K562 (cell line): ENCODE data around the gene RASSF6. TPM values are rescaled to one million over a fixed set of nuclear protein-coding genes. Genes with fewer than 3 reads are reported as not detected.

Experiments used
- ATAC-seq: fragments of 200-7000 bp; cut with Tn5 transposase; 3 replicates; pipeline ENCODE4 v1.9.1; 2020; ENCODE audit warnings: moderate library complexity
- BruUV-seq: library from RNA; stranded (reverse); fragments of 400-500 nt; replicated peaks from 2 replicates; lab custom pipeline; 2021; lab: Mats Ljungman, UMichigan
- CTCF ChIA-PET: fragments of 300-600 bp; formaldehyde crosslinking; extraction: SDS; loops from one replicate; lab custom pipeline; 2021; ENCODE audit warnings: low intra/inter-chr PET ratio; lab: Yijun Ruan, JAX
- POLR2A ChIA-PET: fragments of 300-600, 350-650 bp; sonication (Branson Sonifier 250); formaldehyde crosslinking; extraction: SDS; loops from one replicate; lab custom pipeline; 2021; ENCODE audit warnings: antibody characterized with exemption, inconsistent platforms; lab: Yijun Ruan, JAX
- DNase-seq, 4 experiments: peaks; one replicate each; pipeline versions ENCODE4 v3.0.0 to v3.0.0-alpha.2; 2011 to 2018; ENCODE audit warnings: low spot score in 3 of 4, mixed read lengths in 3 of 4; ENCODE audit errors: extremely low read depth in 1 of 4
- FAIRE-seq: peaks from 2 replicates; lab custom pipeline; 2011; peaks lifted over from hg19 to GRCh38; lab: Jason Lieb, UNC
- H2AFZ ChIP-seq: 2 replicates; pipeline ENCODE4 v1.6.0; 2011; ENCODE audit warnings: low read depth, low read length, control low read depth, inconsistent platforms
- H3K27ac ChIP-seq: fragments of 200-600 bp; 3 replicates; pipeline ENCODE4 v1.8.0; 2011; ENCODE audit warnings: low read depth, mild to moderate bottlenecking, control low read depth, inconsistent platforms, low read length, moderate library complexity, mixed read lengths; ENCODE audit errors: extremely low read depth
- H3K27me3 ChIP-seq, 2 experiments: fragments of 300-600 bp in 1 of 2; 2 replicates in 1 of 2; 3 replicates in 1 of 2; pipeline versions ENCODE4 v1.6.0 to v1.8.0; 2011; ENCODE audit warnings: inconsistent platforms in 2 of 2, low read length in 2 of 2, mild to moderate bottlenecking in 1 of 2, mixed read lengths in 1 of 2, moderate library complexity in 1 of 2; ENCODE audit not compliant: control insufficient read depth in 2 of 2, insufficient read depth in 2 of 2
- H3K36me3 ChIP-seq: fragments of 300-600 bp; 3 replicates; pipeline ENCODE4 v1.8.0; 2011; ENCODE audit warnings: mild to moderate bottlenecking, low read length, inconsistent platforms; ENCODE audit not compliant: control insufficient read depth, insufficient read depth
- H3K4me1 ChIP-seq, 2 experiments: fragments of 200-600 bp in 1 of 2; replicated peaks in 1 of 2; 2 replicates in 1 of 2; 3 replicates in 1 of 2; pipeline versions ENCODE4 v1.5.1 to v1.8.0; 2011; ENCODE audit warnings: inconsistent platforms in 2 of 2, low read length in 2 of 2, mild to moderate bottlenecking in 1 of 2, mixed read lengths in 1 of 2, moderate library complexity in 1 of 2; ENCODE audit not compliant: control insufficient read depth in 2 of 2, insufficient read depth in 2 of 2
- H3K4me2 ChIP-seq: 2 replicates; pipeline ENCODE4 v1.6.1; 2011; ENCODE audit warnings: low read length, control low read depth, inconsistent platforms, mixed read lengths; ENCODE audit not compliant: insufficient read depth
- H3K4me3 ChIP-seq: fragments of 200-600 bp; sonication (generic), shearing (Covaris generic); 2 replicates; pipeline ENCODE4 v1.5.1; 2016; ENCODE audit warnings: control low read depth, inconsistent platforms
- H3K79me2 ChIP-seq: fragments of 200-600 bp; 3 replicates; pipeline ENCODE4 v1.8.0; 2011; ENCODE audit warnings: low read length, inconsistent platforms; ENCODE audit not compliant: control insufficient read depth, insufficient read depth
- H3K9ac ChIP-seq, 2 experiments: 2 replicates each; pipeline versions ENCODE4 v1.6.0 to v1.6.1; 2011; ENCODE audit warnings: low read depth in 2 of 2, low read length in 2 of 2, control low read depth in 1 of 2, inconsistent platforms in 1 of 2, mild to moderate bottlenecking in 1 of 2, mixed read lengths in 1 of 2; ENCODE audit not compliant: insufficient read depth in 1 of 2
- H3K9me1 ChIP-seq: one replicate; pipeline ENCODE4 v1.6.0; 2011; ENCODE audit warnings: inconsistent platforms, mild to moderate bottlenecking, low read length, moderate library complexity; ENCODE audit not compliant: control insufficient read depth, insufficient read depth
- H3K9me3 ChIP-seq: replicated peaks from 2 replicates; pipeline ENCODE4 v1.5.1; 2011; ENCODE audit warnings: low read depth, low read length, inconsistent platforms; ENCODE audit not compliant: control insufficient read depth, insufficient read depth
- H4K20me1 ChIP-seq: replicated peaks from 2 replicates; pipeline ENCODE4 v1.6.1; 2011; ENCODE audit warnings: low read length, inconsistent platforms, mixed read lengths; ENCODE audit not compliant: control insufficient read depth, insufficient read depth
- CBFB ChIP-seq: sonication (generic); formaldehyde crosslinking; IDR thresholded peaks from 2 replicates; pipeline ENCODE4 v1.4.0; 2020; ENCODE audit warnings: mild to moderate bottlenecking, missing genetic modification reagents
- CBX3 ChIP-seq, 2 experiments: IDR thresholded peaks; 1 replicate in 1 of 2; 2 replicates in 1 of 2; pipeline ENCODE4 v1.6.1; 2012; ENCODE audit warnings: inconsistent platforms in 2 of 2, low read length in 2 of 2, borderline replicate concordance in 1 of 2, control low read depth in 1 of 2
- MYC ChIP-seq, 2 experiments: fragments of 250-450 bp in 1 of 2; sonication (Bioruptor Pico) in 1 of 2; IDR thresholded peaks; 2 replicates each; pipeline versions ENCODE4 v1.5.1 to v1.6.1; 2012 to 2021; ENCODE audit warnings: low read depth in 2 of 2, borderline replicate concordance in 1 of 2, improper control_type of control experiment in 1 of 2, low read length in 1 of 2, mild to moderate bottlenecking in 1 of 2, moderate library complexity in 1 of 2
- NCOA1 ChIP-seq: fragments of 450-650 bp; IDR thresholded peaks from 2 replicates; pipeline ENCODE4 v1.6.1; 2016; ENCODE audit warnings: low read depth
- NFE2 ChIP-seq: IDR thresholded peaks from 2 replicates; pipeline ENCODE4 v1.6.1; 2014; ENCODE audit warnings: antibody characterized with exemption, low read depth
- PBX2 ChIP-seq, 2 experiments: IDR thresholded peaks in 1 of 2; conservative IDR thresholded peaks in 1 of 2; 2 replicates each; pipeline ENCODE4 v1.6.1; 2016; ENCODE audit warnings: low read depth in 2 of 2, mild to moderate bottlenecking in 1 of 2, missing compliant biosample characterization in 1 of 2, missing genetic modification characterization in 1 of 2, moderate library complexity in 1 of 2
- PTBP1 ChIP-seq: fragments of 200-400 bp; formaldehyde crosslinking; IDR thresholded peaks from 2 replicates; pipeline ENCODE4 v1.6.1; 2017; ENCODE audit warnings: low read depth, low read length
- ZNF12 ChIP-seq: sonication (generic); formaldehyde crosslinking; IDR thresholded peaks from 2 replicates; pipeline ENCODE4 v1.4.0; 2020; ENCODE audit warnings: mild to moderate bottlenecking, missing genetic modification reagents
- ZNF133 ChIP-seq: fragments of 250-450 bp; sonication (Bioruptor Pico); IDR thresholded peaks from 2 replicates; pipeline ENCODE4 v1.4.0; 2020; ENCODE audit warnings: mild to moderate bottlenecking
- ZNF316 ChIP-seq: fragments of 450-650 bp; IDR thresholded peaks from 2 replicates; pipeline ENCODE4 v1.6.1; 2016
- ZNF830 ChIP-seq: fragments of 250-450 bp; sonication (Bioruptor Pico); IDR thresholded peaks from 2 replicates; pipeline ENCODE4 v1.5.0; 2021; ENCODE audit warnings: mild to moderate bottlenecking
- WGBS: fragments of 100-300 bp; shearing (Covaris generic); methylation state at CpG from one replicate; pipeline ENCODE4 v1.1.6; 2016; ENCODE audit warnings: low coverage, mixed read lengths; ENCODE audit not compliant: insufficient coverage; ENCODE audit errors: missing lambda C conversion rate; 5-methylcytosine and 5-hydroxymethylcytosine counted together
- in situ Hi-C: fragments of 300-500 bp; cut with MboI; formaldehyde crosslinking; loops from 4 replicates; pipeline ENCODE4 v1.15.0; 2018; ENCODE audit warnings: inconsistent platforms, mixed read lengths
- intact Hi-C: fragments of 100-400 bp; cut with micrococcal nuclease; formaldehyde crosslinking; loops from 2 replicates; pipeline ENCODE4 v1.14.2; 2022
- polyA plus RNA-seq, 8 experiments: library from polyadenylated mRNA; depleted of rRNA in 4 of 8; stranded (reverse) in 5 of 8; unstranded in 3 of 8; fragments of >200 nt; fragmentation: Nextera tagmentation in 2 of 8; fragmentation: Illumina TruSeq in 1 of 8; extraction: Ambion mirVana in 2 of 8; extraction: Trizol in 1 of 8; gene quantifications; 2 replicates each; pipeline versions ENCODE4 v1.2.1 to v1.2.3, GENCODE V29; 2011 to 2014; ENCODE audit warnings: inconsistent platforms in 1 of 8, missing spikeins in 1 of 8
- total RNA-seq, 7 experiments: library from RNA; depleted of rRNA in 6 of 7; stranded (reverse); fragments of >200 nt in 6 of 7; fragmentation: Illumina TruSeq in 2 of 7; extraction: Trizol in 2 of 7; gene quantifications; 2 replicates each; pipeline versions ENCODE4 v1.2.1 to v1.2.3, GENCODE V29; 2011 to 2021; ENCODE audit warnings: low replicate concordance in 1 of 7
- TF ChIP-seq, protein P1 (sequence below): fragments of 450-650 bp; formaldehyde crosslinking; IDR thresholded peaks from 2 replicates; pipeline ENCODE4 v1.4.0; 2022; ENCODE audit warnings: mild to moderate bottlenecking, moderate library complexity
- TF ChIP-seq, protein P2 (sequence below): fragments of 150-350 bp; conservative IDR thresholded peaks from 2 replicates; pipeline ENCODE4 v1.6.1; 2014; ENCODE audit warnings: low read length

RASSF6 gene
- total and polyA plus RNA-seq, 9 of the 15 experiments (the other 6 are each of a cell fraction or from before 2014, with no cell fraction given), result under 0.01 to 0.25 (median 0.06) TPM; not detected in 1

- no peak overlapping the region for H3K9ac ChIP-seq
- ChIA-PET POLR2A (no interaction called here), CTCF (interaction anchor here (0.6 to 1.8 kb wide), 7 partner anchors 69 to 907 kb away, joined by 3 to 15 read pairs (median 5); no protein-coding TSS in a partner anchor)
- no peaks in the 10 kb centered on the region for H4K20me1 ChIP-seq
- peak; percentile 72 for FAIRE-seq
- peak in 3 of 4 experiments; percentile 19 to 58 (median 51) for DNase-seq
- 17% methylated on average over 6 of the region's 6 CpGs for WGBS
- no peak overlapping the region for H3K27ac ChIP-seq
- intact Hi-C loops (loop anchor here (1.0 to 5.0 kb wide), 8 partner anchors 64 to 649 kb away; partner anchors contain the start of gene CXCL3), in situ Hi-C loops (loop anchor here (10.0 kb wide), 1 partner anchor 372 kb away; the partner anchor contains the start of gene CXCL3)
- no peaks in the 10 kb centered on the region for H3K9me3 ChIP-seq
- H3K36me3 ChIP-seq, result no peaks in the 10 kb centered on the region
- no TSS peak for BruUV-seq
- H2AFZ ChIP-seq, result peak overlapping the region; percentile 50; the same call in 1 of the 2 replicates
- H3K4me2 ChIP-seq, result no peak overlapping the region
- H3K79me2 ChIP-seq, result no peaks in the 10 kb centered on the region
- H3K9me1 ChIP-seq, result no peaks in the 10 kb centered on the region
- H3K27me3 ChIP-seq, result no peaks in the 10 kb centered on the region
- peak; percentile 89 for ATAC-seq
- H3K4me1 ChIP-seq, result no peaks in the 10 kb centered on the region; a peak in 1 of 5 replicates
- H3K4me3 ChIP-seq, result no peak overlapping the region
- TF ChIP-seq, protein P1, sequence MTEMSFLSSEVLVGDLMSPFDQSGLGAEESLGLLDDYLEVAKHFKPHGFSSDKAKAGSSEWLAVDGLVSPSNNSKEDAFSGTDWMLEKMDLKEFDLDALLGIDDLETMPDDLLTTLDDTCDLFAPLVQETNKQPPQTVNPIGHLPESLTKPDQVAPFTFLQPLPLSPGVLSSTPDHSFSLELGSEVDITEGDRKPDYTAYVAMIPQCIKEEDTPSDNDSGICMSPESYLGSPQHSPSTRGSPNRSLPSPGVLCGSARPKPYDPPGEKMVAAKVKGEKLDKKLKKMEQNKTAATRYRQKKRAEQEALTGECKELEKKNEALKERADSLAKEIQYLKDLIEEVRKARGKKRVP (CRISPR knock-in tag), result no peak
- 0 out of 3 replicates have a peak, but pooled peaks of 1 of the 2 experiments have one; percentile 25 for TF ChIP-seq CBX3 (IDR thresholded peaks at IDR 0.05; ENCODE audit: borderline replicate concordance in 1 of 2, low read length in 2 of 2)
- TF ChIP-seq MYC (IDR thresholded peaks at IDR 0.05; ENCODE audit: low read depth, low read length), result no peak
- TF ChIP-seq MYC (CRISPR knock-in tag; IDR thresholded peaks at IDR 0.05; ENCODE audit: borderline replicate concordance, low read depth), result no peak
- no peak for TF ChIP-seq ZNF316
- no peak for TF ChIP-seq PBX2 (CRISPR knock-in tag; IDR thresholded peaks at IDR 0.05; ENCODE audit: low read depth)
- TF ChIP-seq PBX2 (tag; conservative IDR thresholded peaks at IDR 0.05; ENCODE audit: low read depth), result 0 out of 2 replicates have a peak, but pooled peaks have one; percentile 5
- TF ChIP-seq, protein P2, sequence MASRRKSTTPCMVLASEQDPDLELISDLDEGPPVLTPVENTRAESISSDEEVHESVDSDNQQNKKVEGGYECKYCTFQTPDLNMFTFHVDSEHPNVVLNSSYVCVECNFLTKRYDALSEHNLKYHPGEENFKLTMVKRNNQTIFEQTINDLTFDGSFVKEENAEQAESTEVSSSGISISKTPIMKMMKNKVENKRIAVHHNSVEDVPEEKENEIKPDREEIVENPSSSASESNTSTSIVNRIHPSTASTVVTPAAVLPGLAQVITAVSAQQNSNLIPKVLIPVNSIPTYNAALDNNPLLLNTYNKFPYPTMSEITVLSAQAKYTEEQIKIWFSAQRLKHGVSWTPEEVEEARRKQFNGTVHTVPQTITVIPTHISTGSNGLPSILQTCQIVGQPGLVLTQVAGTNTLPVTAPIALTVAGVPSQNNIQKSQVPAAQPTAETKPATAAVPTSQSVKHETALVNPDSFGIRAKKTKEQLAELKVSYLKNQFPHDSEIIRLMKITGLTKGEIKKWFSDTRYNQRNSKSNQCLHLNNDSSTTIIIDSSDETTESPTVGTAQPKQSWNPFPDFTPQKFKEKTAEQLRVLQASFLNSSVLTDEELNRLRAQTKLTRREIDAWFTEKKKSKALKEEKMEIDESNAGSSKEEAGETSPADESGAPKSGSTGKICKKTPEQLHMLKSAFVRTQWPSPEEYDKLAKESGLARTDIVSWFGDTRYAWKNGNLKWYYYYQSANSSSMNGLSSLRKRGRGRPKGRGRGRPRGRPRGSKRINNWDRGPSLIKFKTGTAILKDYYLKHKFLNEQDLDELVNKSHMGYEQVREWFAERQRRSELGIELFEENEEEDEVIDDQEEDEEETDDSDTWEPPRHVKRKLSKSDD, result no peak
- no peak for TF ChIP-seq NFE2
- no peak for TF ChIP-seq ZNF830
- no peak for TF ChIP-seq ZNF133 (CRISPR knock-in tag)
- no peak for TF ChIP-seq ZNF12
- TF ChIP-seq CBFB (CRISPR knock-in tag), result no peak
- TF ChIP-seq NCOA1, result no peak
- TF ChIP-seq PTBP1, result no peak
These were observed 42.7 kb upstream of the RASSF6 start for GRCh38 chr4:73662709-73663546.
